Left lung (tissue), 10 donors: ENCODE data around the gene ZFAND5. TPM values are rescaled to one million over a fixed set of nuclear protein-coding genes. Genes with fewer than 3 reads are reported as not detected.

ENCODE experiments used
- ATAC-seq: fragments of 200-7000 bp; cut with Tn5 transposase; one replicate; pipeline ENCODE4 v1.9.1; 2020; ENCODE audit warnings: moderate library complexity
- DNase-seq, 4 donors: peaks; one replicate each; pipeline ENCODE4 v3.0.0-alpha.2; 2013 to 2020
- H3K27ac ChIP-seq, 2 donors: fragments of 200-600 bp; sonication (generic) in 1 of 2; one replicate each; pipeline versions ENCODE4 v1.5.0 to v1.8.0; 2020 to 2021
- H3K27me3 ChIP-seq, 2 donors: fragments of 200-600 bp; sonication (generic) in 1 of 2; one replicate each; pipeline versions ENCODE4 v1.5.0 to v1.8.0; 2020 to 2021
- H3K36me3 ChIP-seq, 2 donors: fragments of 200-600 bp; sonication (generic) in 1 of 2; one replicate each; pipeline versions ENCODE4 v1.5.0 to v1.8.0; 2020 to 2021
- H3K4me1 ChIP-seq, 2 donors: fragments of 200-600 bp; one replicate each; pipeline ENCODE4 v1.8.0; 2021
- H3K4me3 ChIP-seq, 2 donors: fragments of 200-600 bp; sonication (generic) in 1 of 2; one replicate each; pipeline versions ENCODE4 v1.5.0 to v1.8.0; 2020 to 2021; ENCODE audit warnings: mild to moderate bottlenecking in 1 of 2
- H3K9me3 ChIP-seq, 2 donors: fragments of 200-600 bp; sonication (generic) in 1 of 2; one replicate each; pipeline versions ENCODE4 v1.5.0 to v1.8.0; 2020 to 2021
- intact Hi-C, 2 donors: fragments of 100-400 bp; cut with DNase I; formaldehyde crosslinking; loops; one replicate each; pipeline versions ENCODE4 v1.11.2 to v1.14.2; 2022
- polyA plus RNA-seq, 6 donors: library from polyadenylated mRNA; unstranded; fragments of 120-200 nt; gene quantifications; one replicate each; pipeline ENCODE4 v1.2.1, GENCODE V29; 2013; ENCODE audit not compliant: insufficient read length in 6 of 6
- total RNA-seq, 2 donors: library from RNA; stranded (reverse); fragmentation: NEBNext Ultra II Directional; extraction: Animal tissue kit (Norgen Biotek cat#: 25700); gene quantifications; one replicate each; pipeline ENCODE4 v1.2.1, GENCODE V29; 2021
- TF ChIP-seq, protein P1 (sequence below), 2 donors: fragments of 200-600 bp; sonication (generic) in 1 of 2; IDR thresholded peaks; one replicate each; pipeline versions ENCODE4 v1.5.0 to v1.8.0; 2021; ENCODE audit warnings: antibody characterized with exemption in 2 of 2
- donor health status: DM: no; HTN: yes; CAD: no.
- donor health status: DM: no; HTN: no; CAD: no.

The ZFAND5 gene
- total and polyA plus RNA-seq, 8 donors: 149 to 215 (median 182) TPM

GRCh38 chr9:72407114-72407513 is 42.1 kb upstream of the ZFAND5 start:
- H3K36me3 ChIP-seq: no peaks in the 10 kb centered on the region
- H3K27me3 ChIP-seq: no peaks in the 10 kb centered on the region
- H3K27ac ChIP-seq: no peak overlapping the region
- TF ChIP-seq, protein P1, sequence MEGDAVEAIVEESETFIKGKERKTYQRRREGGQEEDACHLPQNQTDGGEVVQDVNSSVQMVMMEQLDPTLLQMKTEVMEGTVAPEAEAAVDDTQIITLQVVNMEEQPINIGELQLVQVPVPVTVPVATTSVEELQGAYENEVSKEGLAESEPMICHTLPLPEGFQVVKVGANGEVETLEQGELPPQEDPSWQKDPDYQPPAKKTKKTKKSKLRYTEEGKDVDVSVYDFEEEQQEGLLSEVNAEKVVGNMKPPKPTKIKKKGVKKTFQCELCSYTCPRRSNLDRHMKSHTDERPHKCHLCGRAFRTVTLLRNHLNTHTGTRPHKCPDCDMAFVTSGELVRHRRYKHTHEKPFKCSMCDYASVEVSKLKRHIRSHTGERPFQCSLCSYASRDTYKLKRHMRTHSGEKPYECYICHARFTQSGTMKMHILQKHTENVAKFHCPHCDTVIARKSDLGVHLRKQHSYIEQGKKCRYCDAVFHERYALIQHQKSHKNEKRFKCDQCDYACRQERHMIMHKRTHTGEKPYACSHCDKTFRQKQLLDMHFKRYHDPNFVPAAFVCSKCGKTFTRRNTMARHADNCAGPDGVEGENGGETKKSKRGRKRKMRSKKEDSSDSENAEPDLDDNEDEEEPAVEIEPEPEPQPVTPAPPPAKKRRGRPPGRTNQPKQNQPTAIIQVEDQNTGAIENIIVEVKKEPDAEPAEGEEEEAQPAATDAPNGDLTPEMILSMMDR (IDR thresholded peaks at IDR 0.05): no peak
- intact Hi-C loops: no loop called here
- H3K4me1 ChIP-seq: no peaks in the 10 kb centered on the region
- no peak for ATAC-seq
- no peaks in the 10 kb centered on the region for H3K9me3 ChIP-seq
- DNase-seq: no peak
- no peak overlapping the region for H3K4me3 ChIP-seq

DNA sequence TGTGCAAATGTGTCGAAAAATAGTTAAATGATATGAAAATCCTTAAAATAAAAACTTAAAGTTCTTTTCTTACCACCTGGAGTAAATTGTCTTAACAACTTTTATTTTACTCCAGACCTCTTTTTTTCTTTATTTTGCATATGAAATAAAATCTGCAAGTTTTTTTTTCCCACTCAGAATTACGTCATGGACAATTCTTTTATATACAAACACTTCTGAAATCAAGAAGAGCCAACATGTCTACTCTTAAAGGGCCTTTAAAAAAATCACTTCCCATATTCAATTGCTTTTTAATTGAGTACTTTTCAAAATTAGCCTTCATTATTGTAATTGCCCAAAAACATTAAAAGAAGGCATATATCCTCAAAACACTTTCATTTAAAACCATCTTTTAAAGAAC is 37.7 kb upstream of the ZFAND5 start:
- TF ChIP-seq, protein P1 (IDR thresholded peaks at IDR 0.05): no peak
- intact Hi-C loops: no loop called here

DNA sequence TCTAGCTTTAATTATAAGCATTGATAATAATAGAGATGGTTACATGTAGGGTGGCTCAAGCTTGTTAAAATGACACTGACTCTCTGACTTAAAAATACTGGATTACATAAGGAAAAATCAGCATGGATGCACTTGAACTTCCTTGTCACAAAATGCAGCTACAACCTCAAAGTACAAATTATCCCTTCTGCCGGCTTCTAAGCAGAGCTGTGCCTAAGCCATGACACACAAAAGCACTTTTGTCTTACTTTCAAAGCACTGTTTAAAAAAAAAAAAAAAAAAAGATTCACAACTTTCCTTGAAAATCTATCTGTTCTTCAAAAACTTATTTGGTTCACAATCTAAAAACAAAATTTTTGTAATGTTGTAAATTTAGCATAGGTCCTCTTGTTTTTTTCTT is 36.4 kb upstream of the ZFAND5 start:
- DNase-seq: no peak
- Histone ChIP-seq H3K36me3 (no peaks in the 10 kb centered on the region), H3K27me3 (no peaks in the 10 kb centered on the region), H3K9me3 (no peaks in the 10 kb centered on the region), H3K27ac (no peak overlapping the region), H3K4me3 (no peak overlapping the region), H3K4me1 (peaks cover 0 to 12% of the 10 kb centered on the region in 2 donors)
- intact Hi-C loops: no loop called here
- no peak for ATAC-seq
- TF ChIP-seq, protein P1 (IDR thresholded peaks at IDR 0.05): no peak

More for the DNA sequence above, 37.7 kb upstream of the ZFAND5 start:
- no peaks in the 10 kb centered on the region for H3K4me1 ChIP-seq
- H3K36me3 ChIP-seq: no peaks in the 10 kb centered on the region
- ATAC-seq (no peak), DNase-seq (no peak)
- H3K27ac ChIP-seq: no peak overlapping the region
- no peak overlapping the region for H3K4me3 ChIP-seq
- H3K9me3 ChIP-seq: no peaks in the 10 kb centered on the region
- H3K27me3 ChIP-seq: no peaks in the 10 kb centered on the region

- no peak for ATAC-seq
- intact Hi-C loops: no loop called here
- H3K27ac ChIP-seq: no peak overlapping the region
Observed at GRCh38 chr9:72400866-72401265, 35.9 kb upstream of the ZFAND5 start.

GRCh38 chr9:72399391-72399790 is 34.4 kb upstream of the ZFAND5 start:
- TF ChIP-seq, protein P1 (IDR thresholded peaks at IDR 0.05): no peak
- ATAC-seq: no peak

More at GRCh38 chr9:72400866-72401265, 35.9 kb upstream of the ZFAND5 start:
- Histone ChIP-seq H3K27me3 (no peaks in the 10 kb centered on the region), H3K36me3 (no peaks in the 10 kb centered on the region), H3K9me3 (no peaks in the 10 kb centered on the region), H3K4me3 (no peak overlapping the region), H3K4me1 (peaks cover 0 to 17% of the 10 kb centered on the region in 2 donors)
- TF ChIP-seq, protein P1 (IDR thresholded peaks at IDR 0.05): no peak
- no peak for DNase-seq

More at GRCh38 chr9:72399391-72399790, 34.4 kb upstream of the ZFAND5 start:
- no peaks in the 10 kb centered on the region for H3K27me3 ChIP-seq
- no peak overlapping the region for H3K4me3 ChIP-seq
- H3K36me3 ChIP-seq: no peaks in the 10 kb centered on the region
- no peak for DNase-seq
- H3K4me1 ChIP-seq: peaks cover 0 to 20% of the 10 kb centered on the region in 2 donors
- H3K27ac ChIP-seq: no peak overlapping the region
- no peaks in the 10 kb centered on the region for H3K9me3 ChIP-seq
- intact Hi-C loops: no loop called here
